Measurements from ENCODE around the gene CNTNAP5. TPM values are rescaled to one million over a fixed set of nuclear protein-coding genes. Genes with fewer than 3 reads are reported as not detected.

CNTNAP5 gene
- total and polyA plus RNA-seq, 3 donors from 2014 or later = 0.29 to 0.39 (median 0.31) TPM

DNA sequence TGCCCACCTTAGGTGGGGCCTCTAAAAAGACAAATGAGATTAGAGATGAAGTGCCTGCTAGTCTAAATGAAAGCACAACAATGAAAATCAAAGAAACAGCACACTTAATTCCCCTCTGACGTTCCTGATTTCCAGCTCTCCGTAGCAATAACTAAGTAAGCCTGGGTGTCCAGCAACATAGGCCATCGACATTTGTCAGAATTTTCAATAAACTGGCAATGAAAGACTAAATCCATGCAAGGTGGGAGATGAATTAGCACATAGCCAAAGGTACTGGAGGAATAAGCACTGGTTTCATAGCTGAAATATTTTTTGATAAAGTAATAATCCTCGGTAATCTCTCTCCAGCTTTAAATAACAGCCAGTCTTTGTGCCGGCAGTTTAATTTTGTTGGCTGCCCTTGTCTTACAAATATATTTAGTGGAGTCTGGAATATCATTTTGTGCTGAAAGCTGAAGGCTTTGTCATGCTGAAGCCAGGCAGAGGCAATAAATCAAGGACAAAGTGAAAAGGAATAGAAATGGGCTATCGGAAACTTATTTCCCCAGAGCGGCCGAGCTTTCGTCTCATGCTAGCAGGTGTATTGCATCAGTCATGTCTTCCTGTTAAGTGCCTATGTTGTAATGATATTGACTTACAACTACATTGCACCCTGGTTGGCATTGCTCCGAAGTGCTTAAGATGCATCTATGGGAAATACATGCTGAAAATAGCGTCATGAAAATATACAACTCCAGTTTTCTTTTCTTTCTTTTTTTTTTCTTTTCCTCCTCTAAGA lies 790.1 kb downstream of the CNTNAP5 start:
- Histone ChIP-seq H3K4me1 (no peaks in the 10 kb centered on the region), H3K27ac (no peak overlapping the region), H3K36me3 (ENCODE audit: low read depth, missing control alignments) (no peaks in the 10 kb centered on the region), H3K27me3 (no peaks in the 10 kb centered on the region), H3K9me3 (no peaks in the 10 kb centered on the region), H3K4me3 (no peak overlapping the region)
- intact Hi-C loops (cut with DNase I; ENCODE audit: low total_unique reads) = no loop called here
- 65 to 81% methylated on average over 11 of the region's 11 CpGs for WGBS, 2 donors
- TF ChIP-seq POLR2A (IDR thresholded peaks at IDR 0.05) = no peak
- TF ChIP-seq, protein P1, sequence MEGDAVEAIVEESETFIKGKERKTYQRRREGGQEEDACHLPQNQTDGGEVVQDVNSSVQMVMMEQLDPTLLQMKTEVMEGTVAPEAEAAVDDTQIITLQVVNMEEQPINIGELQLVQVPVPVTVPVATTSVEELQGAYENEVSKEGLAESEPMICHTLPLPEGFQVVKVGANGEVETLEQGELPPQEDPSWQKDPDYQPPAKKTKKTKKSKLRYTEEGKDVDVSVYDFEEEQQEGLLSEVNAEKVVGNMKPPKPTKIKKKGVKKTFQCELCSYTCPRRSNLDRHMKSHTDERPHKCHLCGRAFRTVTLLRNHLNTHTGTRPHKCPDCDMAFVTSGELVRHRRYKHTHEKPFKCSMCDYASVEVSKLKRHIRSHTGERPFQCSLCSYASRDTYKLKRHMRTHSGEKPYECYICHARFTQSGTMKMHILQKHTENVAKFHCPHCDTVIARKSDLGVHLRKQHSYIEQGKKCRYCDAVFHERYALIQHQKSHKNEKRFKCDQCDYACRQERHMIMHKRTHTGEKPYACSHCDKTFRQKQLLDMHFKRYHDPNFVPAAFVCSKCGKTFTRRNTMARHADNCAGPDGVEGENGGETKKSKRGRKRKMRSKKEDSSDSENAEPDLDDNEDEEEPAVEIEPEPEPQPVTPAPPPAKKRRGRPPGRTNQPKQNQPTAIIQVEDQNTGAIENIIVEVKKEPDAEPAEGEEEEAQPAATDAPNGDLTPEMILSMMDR (IDR thresholded peaks at IDR 0.05) = no peak
- no peak for DNase-seq

DNA sequence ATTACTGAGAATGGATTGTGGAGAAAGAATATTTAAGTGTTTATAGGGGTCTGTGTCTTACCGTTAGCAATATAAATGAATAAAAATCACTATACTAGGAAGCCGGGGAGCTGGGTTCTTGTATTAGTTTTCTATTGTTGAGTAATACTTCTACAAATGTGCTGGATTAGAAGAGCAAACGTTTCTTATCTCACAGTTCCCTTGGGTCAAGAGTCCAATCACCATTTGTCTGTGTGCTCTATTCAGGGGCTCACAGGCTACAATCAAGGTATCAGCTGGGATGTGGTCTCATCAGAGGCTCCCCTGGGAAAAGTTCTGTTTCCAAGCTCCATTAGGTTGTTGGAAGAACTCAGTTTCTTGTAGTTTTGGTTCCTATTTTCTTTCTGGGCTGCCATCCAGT lies 790.9 kb downstream of the CNTNAP5 start:
- H3K9me3 ChIP-seq = no peaks in the 10 kb centered on the region
- no peak for TF ChIP-seq POLR2A (IDR thresholded peaks at IDR 0.05)
- TF ChIP-seq, protein P1 (IDR thresholded peaks at IDR 0.05) = no peak
- no peaks in the 10 kb centered on the region for H3K36me3 ChIP-seq (ENCODE audit: low read depth, missing control alignments)
- 75 to 82% methylated on average over 3 of the region's 3 CpGs for WGBS, 2 donors
- H3K27ac ChIP-seq = no peak overlapping the region
- no peaks in the 10 kb centered on the region for H3K27me3 ChIP-seq
- no peak overlapping the region for H3K4me3 ChIP-seq
- no peaks in the 10 kb centered on the region for H3K4me1 ChIP-seq
- no peak for DNase-seq
- intact Hi-C loops (cut with DNase I; ENCODE audit: low total_unique reads) = no loop called here

DNA sequence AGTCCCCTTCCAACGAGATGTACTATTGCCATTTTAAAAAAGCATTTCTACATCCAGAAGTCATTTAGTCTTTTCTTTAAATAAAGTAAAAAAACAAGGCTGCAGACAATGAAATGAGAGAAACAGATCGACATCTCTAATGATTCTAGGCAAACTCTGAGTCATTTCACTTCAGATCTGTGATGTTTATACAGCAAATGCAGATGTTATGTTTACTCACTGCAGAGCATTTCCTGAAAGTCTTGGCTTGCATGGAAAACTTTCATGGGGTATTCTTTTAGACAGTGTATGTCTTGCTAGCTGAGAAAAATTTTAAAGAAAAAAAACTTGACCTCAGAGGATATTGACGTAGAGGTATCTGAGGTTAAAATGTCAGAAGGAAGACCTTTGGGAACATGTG lies 797.4 kb downstream of the CNTNAP5 start:
- Histone ChIP-seq H3K36me3 (ENCODE audit: low read depth, missing control alignments) (no peaks in the 10 kb centered on the region), H3K27me3 (no peaks in the 10 kb centered on the region), H3K4me1 (no peaks in the 10 kb centered on the region), H3K27ac (no peak overlapping the region), H3K9me3 (no peaks in the 10 kb centered on the region), H3K4me3 (no peak overlapping the region)
- intact Hi-C loops (cut with DNase I; ENCODE audit: low total_unique reads) = no loop called here
- no peak for DNase-seq
- WGBS, 2 donors = 83 to 85% methylated on average over 3 of the region's 3 CpGs
- TF ChIP-seq, protein P1 (IDR thresholded peaks at IDR 0.05) = no peak
- TF ChIP-seq POLR2A (IDR thresholded peaks at IDR 0.05) = no peak

DNA sequence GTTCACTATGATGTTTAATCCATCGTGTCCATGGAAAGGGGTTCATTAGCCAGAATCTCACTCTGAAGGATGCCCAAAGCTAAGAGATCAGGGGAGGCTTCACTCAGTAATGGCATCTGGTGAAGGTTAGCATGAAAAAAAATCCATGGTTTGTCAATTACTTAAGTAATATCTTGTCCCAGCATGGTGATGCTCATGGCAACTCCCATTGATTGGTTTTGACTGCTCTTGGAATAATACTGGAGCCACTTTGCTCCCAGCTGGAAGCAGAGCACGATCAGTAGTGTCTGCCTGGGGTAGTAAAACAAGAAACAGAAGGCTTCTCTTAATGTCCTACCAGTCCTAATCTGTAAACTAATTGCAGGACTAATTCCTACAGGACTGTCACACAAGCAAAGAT lies 799.4 kb downstream of the CNTNAP5 start:
- Histone ChIP-seq H3K4me1 (no peaks in the 10 kb centered on the region), H3K9me3 (no peaks in the 10 kb centered on the region), H3K4me3 (no peak overlapping the region), H3K36me3 (ENCODE audit: low read depth, missing control alignments) (no peaks in the 10 kb centered on the region), H3K27me3 (no peaks in the 10 kb centered on the region), H3K27ac (no peak overlapping the region)
- DNase-seq = no peak
- 75 to 84% methylated on average over 2 of the region's 2 CpGs for WGBS, 2 donors
- intact Hi-C loops (cut with DNase I; ENCODE audit: low total_unique reads) = no loop called here
- TF ChIP-seq, protein P1 (IDR thresholded peaks at IDR 0.05) = no peak
- TF ChIP-seq POLR2A (IDR thresholded peaks at IDR 0.05) = no peak

DNA sequence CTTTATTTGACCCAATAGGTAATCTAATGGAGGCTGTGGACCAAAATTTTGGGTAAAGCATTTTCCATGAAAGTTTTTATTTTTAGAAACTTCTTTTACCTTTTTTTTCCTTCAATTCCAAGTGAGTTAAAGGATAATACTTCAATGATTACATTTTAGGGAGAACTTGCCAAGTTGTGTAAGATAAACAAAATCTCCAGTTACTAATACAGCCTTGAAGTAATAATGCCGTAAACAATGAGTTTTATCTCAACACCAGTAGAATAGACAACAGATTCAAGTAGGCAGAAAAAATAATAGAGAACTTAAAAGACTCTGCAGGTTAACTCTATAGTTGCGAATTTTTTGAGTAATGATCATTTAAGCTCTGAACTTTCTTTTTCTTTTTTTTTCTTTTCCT lies 807.4 kb downstream of the CNTNAP5 start:
- Histone ChIP-seq H3K4me1 (no peaks in the 10 kb centered on the region), H3K27ac (no peak overlapping the region), H3K27me3 (no peaks in the 10 kb centered on the region), H3K9me3 (no peaks in the 10 kb centered on the region), H3K4me3 (no peak overlapping the region), H3K36me3 (ENCODE audit: low read depth, missing control alignments) (no peaks in the 10 kb centered on the region)
- intact Hi-C loops (cut with DNase I; ENCODE audit: low total_unique reads) = no loop called here
- no peak for DNase-seq
- WGBS, 2 donors = 51 to 74% methylated on average over 2 of the region's 2 CpGs
- no peak for TF ChIP-seq POLR2A (IDR thresholded peaks at IDR 0.05)
- TF ChIP-seq, protein P1 (IDR thresholded peaks at IDR 0.05) = no peak
